DMS153 treated with DMSO at 0.1 percent for 48 hours (cell line): ENCODE measurements around the gene RBPMS2.

Source experiments
- DNase-seq: peaks from one replicate; lab custom pipeline; 2025; ENCODE audit not compliant: unreplicated experiment; lab: John Stamatoyannopoulos, UW

The RBPMS2 gene

DNA sequence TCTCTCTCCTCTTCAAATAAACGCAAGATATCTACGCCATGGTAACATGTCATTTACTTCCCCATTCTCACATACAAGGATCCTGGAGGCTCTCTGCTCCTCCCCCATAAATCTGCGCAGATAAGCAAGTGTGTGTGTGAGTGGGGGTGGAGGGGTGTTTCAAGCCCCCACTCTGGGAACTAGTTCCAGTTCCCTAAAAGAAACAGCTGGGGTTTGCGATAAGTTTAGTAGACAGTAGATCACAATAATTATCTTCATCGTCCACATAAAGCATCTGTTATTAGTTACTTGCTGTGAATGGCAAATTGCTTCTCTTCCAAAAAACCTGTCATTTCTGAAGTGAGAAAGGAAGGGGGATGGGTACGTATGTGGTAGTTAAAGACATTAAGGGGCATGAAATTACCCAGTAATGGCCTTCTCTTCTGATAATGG is 79.8 kb downstream of the RBPMS2 start:
- no peak for DNase-seq

DNA sequence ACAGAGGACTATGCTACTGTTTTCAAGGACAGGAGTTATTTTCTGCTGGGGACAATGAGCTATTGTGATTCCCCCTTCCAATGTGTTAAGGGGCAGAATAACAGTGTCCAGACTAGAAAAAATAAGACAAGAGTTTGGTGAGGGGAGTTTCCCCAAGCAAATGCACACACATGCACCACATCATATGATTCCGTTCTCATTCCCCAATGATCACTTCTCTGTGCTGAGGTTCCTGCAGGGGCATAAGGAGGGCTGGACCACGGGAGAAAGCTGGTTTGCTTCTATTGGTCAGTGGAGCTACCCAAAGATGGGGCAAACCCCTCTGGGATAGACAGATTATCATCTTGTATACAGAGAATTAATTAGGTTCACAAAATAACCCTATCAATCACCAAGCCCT is 80.6 kb downstream of the RBPMS2 start:
- DNase-seq: no peak

DNA sequence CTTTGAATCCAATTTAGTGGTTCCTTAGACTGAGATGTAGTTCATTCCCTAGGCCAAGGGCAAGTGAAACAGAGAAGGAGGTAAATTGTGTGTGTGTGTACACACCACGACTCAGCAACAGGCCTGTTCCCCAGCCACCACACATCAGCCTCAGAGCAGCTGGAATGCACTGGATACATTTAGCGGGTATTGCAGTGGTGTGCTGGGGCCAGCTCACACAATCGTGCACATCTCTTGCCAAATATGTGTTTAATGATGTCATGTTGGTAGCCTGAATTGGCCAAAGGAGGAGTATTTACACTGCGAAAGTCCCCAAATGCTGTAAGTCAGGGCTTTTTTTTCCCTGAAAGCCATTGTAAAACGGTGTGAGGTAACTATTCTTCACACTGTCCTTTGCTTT is 82.3 kb downstream of the RBPMS2 start:
- no peak for DNase-seq

DNA sequence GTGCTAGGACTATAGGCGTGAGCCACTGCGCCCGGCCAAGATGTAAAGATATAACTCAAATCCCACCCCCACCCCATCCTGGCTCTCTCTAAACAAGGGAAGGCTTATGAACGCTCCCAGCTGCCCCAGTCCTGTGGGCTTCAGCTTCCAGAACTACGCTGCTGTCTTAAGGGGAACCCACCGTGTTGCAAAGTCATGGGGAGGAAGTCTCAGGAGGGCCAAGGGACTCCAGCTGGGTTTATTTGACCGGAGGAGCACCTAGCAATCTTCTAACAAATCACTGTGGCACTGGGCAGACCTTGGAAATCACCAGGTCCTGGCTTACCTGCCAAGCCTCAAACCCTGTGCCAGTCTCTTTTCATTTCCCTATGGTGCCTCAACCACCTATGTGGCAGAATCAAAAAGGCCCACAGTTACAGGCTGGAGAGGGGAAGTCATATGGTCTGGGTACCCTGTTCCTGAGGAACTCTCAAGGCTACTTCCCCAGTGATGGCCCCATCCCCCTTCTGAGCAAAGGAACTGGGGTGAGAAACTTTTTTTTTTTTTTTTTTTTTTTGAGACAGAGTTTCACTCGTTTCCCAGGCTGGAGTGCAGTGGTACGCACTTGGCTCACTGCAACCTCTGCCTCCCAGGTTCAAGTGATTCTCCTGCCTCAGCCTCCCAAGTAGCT is 83.4 kb downstream of the RBPMS2 start:
- DNase-seq: no peak

DNA sequence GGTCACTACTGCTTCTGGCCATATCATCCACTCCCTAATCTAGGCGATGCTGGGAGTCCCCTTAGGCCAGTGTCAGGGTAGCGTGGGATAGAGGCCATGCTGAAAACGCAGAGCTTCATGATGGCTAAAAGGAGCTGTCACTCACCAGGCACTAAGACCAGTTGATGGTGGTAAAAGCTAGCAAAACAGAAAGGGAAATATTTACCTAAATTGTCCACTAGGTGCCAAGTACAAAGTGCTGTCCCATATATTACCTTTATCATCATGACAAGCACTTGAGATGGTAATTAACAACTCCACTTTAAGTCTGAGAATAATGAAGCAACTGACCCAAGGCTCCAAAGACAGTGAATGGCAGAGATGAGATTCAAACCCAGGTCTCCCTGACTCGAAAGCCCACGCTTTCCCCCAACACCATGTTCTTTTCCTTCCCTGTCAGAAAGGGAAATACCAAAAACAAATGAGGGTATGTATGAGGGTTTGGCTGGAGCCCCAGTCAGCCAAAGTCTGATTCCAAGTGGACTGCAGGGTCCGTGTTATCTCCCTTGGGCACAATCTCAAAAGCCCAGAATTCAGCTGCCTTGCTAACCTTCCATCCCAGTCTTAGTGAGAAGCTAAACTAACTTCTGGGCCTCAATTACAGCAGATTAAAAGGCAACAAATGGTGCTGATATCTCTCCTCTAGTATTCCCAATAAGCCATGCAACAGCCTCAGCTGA is 84.7 kb downstream of the RBPMS2 start:
- DNase-seq: no peak

DNA sequence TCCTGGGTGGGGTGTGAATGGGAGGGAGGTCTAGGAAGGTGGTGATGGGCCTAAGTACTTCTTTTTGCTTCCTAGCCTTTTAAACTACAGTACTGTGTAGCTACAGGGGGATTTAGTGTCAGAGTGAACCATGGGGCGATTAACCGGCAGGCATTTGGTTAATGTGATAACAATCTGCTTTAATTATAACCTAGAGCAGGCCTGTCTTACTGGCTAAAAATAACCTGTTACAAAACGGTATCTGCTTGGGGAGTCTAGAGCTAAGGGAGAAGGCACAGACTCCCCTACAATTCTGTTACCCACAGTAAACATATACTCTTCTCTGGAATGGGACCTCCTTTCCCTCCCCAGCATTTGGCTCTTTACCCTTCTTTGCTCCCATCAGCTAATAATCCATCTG is 85.4 kb downstream of the RBPMS2 start:
- no peak for DNase-seq
